GM21717 (cell line): Measurements from ENCODE around the gene ZBED4.

ENCODE experiments used
- ATAC-seq: cut with Tn5 transposase; IDR thresholded peaks from one replicate; pipeline ENCODE4 v1.9.1; 2021; ENCODE audit warnings: mild to moderate bottlenecking, moderate library complexity; ENCODE audit not compliant: unreplicated experiment

The ZBED4 gene

DNA sequence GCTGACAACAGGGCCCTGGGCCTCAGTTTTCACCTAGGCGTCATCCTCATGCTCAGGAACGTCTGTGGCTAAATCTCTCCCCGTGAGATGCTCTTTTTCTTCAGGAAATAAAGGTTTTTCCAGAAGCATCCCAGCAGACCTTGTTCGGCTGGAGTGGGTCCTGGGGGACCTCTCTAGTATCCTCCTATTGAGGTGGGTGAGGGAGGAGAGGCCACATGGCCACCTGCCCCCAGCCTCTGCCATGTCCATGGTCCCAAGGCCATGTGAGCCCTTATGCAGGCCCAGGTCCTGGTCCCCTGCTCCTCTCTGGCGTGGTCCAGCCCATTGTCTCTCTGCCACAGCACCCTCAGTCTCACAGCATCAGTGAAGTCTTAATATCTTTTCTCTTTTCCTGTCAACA lies 42.6 kb downstream of the ZBED4 start:
- no peak for ATAC-seq

- no peak for ATAC-seq
Observed at GRCh38 chr22:49897015-49897684, 43.5 kb downstream of the ZBED4 start.

GRCh38 chr22:49899530-49899929 lies 45.9 kb downstream of the ZBED4 start:
- no peak for ATAC-seq

- ATAC-seq = no peak
Observed at GRCh38 chr22:49900441-49901230, 47.0 kb downstream of the ZBED4 start.

DNA sequence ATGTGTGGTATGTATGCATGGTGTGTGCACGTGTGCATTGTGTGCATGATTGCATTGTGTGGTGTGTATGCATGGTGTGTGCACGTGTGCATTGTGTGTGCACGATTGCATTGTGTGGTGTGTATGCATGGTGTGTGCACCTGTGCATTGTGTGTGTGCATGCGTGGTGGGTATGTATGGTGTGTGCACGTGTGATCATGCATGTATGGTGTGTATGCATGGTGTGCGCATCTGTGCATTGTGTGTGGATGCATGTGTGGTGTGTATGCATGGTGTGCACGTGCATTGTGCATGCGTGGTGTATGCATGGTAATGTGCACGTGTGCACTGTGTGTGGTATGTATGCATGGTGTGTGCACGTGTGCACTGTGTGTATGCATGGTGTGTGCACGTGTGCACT lies 47.8 kb downstream of the ZBED4 start:
- no peak for ATAC-seq

- ATAC-seq = no peak
Observed at GRCh38 chr22:49903322-49904039, 49.8 kb downstream of the ZBED4 start.

GRCh38 chr22:49904040-49904369 lies 50.4 kb downstream of the ZBED4 start:
- no peak for ATAC-seq

DNA sequence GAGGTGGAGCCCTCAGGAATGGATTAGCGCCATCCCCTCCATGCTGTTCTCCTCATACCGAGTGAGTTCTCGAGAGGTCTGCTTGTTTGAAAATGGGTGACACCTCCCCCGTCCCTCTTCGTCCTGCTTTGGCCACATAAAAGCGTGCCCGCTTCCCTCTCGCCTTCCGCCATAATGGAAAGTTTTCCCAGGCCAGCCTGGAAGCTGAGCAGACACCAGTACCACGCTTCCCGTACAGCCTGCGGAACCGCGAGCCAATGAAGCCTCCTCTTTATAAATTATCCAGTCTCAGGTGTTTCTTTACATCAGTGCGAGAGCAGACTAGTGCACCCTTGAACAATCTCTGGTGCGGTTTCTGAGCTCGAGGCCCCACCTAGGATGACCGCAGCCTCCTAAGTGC lies 51.8 kb downstream of the ZBED4 start:
- no peak for ATAC-seq

DNA sequence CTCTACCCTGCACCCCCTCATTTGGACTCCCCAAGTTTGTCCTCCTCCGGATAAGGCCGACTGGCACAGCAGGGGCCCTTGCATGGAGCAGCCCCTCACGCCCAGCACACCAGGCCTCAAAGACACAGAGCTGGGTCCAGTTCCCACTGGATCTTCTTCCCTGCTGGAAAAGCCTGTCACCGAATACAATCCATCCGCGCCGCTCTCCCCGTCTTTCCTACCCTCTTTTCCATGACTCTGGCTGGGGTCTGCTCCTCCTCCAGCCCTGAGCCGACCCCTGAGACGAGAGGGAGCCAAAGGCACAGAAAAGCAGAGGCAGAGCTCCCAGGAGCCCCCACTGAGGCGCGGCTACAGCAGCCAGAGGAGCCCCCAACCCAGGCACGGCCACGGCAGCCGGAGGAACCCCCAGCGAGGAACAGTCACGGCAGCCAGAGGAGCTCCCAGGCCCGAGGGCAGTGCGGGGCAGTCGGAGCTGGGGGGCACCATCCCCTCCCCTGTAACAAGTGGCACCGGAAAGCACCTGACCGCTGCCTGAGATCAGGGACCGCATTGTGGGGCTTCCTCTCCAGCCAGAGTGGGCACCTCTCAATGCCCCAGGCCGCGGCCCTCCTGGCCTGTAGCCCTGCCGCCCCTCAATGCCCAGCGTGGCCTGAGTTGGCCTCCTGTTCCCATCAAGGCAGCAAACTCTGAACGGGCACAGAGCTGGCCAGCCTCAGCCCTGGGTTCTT lies 52.6 kb downstream of the ZBED4 start:
- ATAC-seq = no peak

DNA sequence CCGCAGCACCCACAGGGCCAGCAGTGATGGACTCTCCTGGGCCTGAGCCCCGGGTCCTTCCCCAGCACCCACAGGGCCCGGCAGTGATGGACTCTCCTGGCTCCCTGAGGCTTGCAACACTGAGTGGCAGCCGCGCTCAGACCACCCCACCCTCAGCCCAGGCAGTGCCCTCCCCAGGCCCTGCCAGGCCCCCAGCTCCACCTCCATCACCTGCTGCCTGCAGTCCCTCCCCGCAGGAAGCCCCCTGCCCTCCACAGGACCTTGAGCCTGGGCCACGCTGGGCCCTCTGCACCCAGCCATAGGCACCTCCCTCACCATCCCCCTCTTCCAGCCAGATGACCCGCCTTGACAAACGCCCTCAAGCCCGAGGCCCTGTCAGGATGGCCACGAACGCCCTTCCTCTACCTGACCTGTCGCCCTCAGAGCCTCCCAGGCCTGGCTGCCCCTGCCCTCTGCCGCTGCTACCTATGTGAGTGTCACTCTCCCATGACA lies 53.2 kb downstream of the ZBED4 start:
- ATAC-seq = no peak

- ATAC-seq = no peak
Observed at GRCh38 chr22:49907807-49908206, 54.2 kb downstream of the ZBED4 start.

DNA sequence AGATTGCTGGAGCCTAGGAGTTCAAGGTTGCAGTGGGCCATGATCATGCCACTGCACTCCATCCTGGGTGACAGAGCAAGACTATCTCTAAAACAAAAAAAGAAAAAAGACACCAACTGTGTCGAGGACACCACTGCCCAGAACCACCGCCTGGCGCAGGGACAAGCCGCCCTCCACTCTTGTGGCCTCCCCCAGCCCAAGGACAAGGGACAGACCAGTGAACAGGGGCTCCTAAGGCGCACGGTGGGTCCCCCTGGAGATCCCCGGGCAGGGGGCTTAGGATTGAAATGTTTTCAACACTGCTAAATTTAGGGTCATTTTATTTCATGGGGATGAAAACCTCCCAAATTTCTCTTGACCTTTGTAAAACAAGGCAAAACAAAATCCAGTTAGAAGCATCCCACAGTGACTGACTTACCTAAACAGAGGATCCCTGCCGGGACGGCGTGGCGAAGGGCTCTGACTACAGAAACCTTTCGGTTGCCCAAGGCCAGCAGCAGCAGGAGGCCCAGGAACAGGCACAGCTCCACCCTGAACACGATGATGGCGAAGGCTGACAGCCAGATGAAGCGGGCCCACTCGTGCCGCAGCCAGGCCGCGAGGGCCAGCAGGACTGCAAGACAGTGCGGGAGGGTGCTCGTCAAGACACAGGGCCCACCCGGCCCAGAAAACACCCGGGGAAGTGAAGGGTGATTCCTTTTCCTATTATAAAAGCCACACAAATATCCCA lies 56.0 kb downstream of the ZBED4 start:
- ATAC-seq = no peak

- no peak for ATAC-seq
Observed at GRCh38 chr22:49910229-49911155, 56.8 kb downstream of the ZBED4 start.

DNA sequence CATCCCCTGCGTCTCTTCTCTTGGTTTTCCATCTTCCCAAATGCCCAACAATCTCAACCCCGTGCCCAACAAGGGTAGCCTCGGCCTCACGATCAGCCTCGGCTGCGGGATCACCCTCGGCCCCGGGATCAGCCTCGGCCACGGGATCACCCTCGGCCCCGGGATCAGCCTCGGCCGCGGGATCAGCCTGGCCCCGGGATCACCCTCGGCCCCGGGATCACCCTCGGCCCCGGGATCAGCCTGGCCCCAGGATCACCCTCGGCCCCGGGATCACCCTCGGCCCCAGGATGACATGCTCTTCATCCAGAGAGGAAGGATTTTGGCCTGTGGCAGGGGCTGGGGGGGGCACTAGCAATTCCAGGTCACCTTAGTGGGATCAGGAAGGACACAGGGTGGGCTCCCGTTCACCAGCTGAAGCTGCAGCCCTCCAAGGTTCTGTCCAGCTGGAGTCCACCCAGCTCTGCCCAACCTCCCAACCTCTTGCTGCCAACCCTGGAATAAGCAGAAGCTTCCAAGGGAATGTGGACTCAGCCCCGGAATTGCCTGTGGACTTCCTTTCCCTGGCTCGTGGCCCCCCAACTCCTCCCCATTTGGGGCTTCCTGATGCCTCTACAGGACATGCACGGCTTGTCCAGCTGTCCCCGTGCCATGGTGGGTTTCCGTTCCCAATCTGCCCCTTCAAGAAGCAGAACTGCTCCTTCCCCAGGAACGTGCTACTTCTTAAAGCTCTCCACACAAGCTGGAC lies 58.4 kb downstream of the ZBED4 start:
- no peak for ATAC-seq

GRCh38 chr22:49913026-49913425 lies 59.4 kb downstream of the ZBED4 start:
- ATAC-seq = no peak

DNA sequence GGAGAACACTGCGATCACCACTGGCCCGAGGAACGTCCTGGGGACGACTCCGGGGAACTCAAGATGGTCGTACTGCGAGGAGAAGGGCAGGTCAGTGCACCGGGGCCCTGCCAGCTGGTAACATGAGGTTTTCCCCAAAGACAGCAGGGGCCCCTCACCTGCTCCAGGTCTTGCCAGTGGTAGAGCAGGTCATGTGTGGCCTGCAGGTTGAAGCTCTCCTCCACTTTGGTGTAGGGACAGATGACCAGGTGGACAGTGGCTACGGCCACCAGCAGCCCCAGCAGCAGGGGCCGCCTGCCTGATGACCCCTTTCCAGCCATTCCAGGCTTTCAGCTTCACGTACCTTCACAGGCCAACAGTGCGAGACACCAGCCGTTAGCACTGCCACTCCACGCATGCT lies 59.8 kb downstream of the ZBED4 start:
- ATAC-seq = no peak

DNA sequence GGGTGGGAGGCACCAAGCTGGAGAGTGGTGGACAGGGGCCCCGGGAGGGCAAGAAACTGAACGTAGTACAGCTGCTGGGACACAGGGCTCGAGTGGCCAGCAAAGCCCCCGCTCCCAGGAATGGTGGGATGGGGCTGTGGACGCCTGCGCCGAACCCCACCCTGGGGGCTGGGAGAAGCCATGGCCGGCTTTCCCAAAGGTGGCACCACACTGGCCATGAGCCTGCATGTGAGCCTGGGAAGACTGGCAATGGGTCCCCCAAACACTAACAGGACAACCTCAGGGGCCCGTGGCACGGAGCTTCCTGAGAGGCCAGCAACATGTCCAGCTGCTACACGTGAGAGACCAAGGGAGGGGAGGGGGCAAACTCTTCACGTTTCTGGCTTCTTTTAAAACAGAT lies 60.6 kb downstream of the ZBED4 start:
- ATAC-seq = no peak

- ATAC-seq = no peak
Observed at GRCh38 chr22:49915610-49916009, 62.0 kb downstream of the ZBED4 start.

GRCh38 chr22:49916831-49917230 lies 63.2 kb downstream of the ZBED4 start:
- no peak for ATAC-seq
